ENCODE data around the gene ANKRD17. TPM values are rescaled to one million over a fixed set of nuclear protein-coding genes. Genes with fewer than 3 reads are reported as not detected.

ANKRD17 gene
- total RNA-seq, 1 donor = 49.9 TPM

- no peak for TF ChIP-seq CTCF (IDR thresholded peaks at IDR 0.05; ENCODE audit: extremely low read depth, low read depth, low read length)
- H3K79me2 ChIP-seq (ENCODE audit: insufficient read depth, low read length) = no peaks in the 10 kb centered on the region
- H3K36me3 ChIP-seq (ENCODE audit: insufficient read depth, low read length) = peaks cover 76% of the 10 kb centered on the region
- DNase-seq (ENCODE audit: insufficient read length, low spot score, missing footprints) = no peak
- H3K4me2 ChIP-seq (ENCODE audit: insufficient read depth, low read length) = no peak overlapping the region
- H3K4me3 ChIP-seq (ENCODE audit: insufficient read depth, low read length) = no peak overlapping the region
- no peaks in the 10 kb centered on the region for H3K27me3 ChIP-seq (ENCODE audit: insufficient read depth, low read length)
- H3K9me3 ChIP-seq (ENCODE audit: low read depth, low read length) = no peaks in the 10 kb centered on the region
- no peak overlapping the region for H3K27ac ChIP-seq (ENCODE audit: low read depth, low read length)
- H2AFZ ChIP-seq (ENCODE audit: low read length) = no peak overlapping the region
- no peaks in the 10 kb centered on the region for H3K4me1 ChIP-seq (ENCODE audit: insufficient read depth, low read length)
- peaks cover 2% of the 10 kb centered on the region for H4K20me1 ChIP-seq (ENCODE audit: insufficient read depth, low read length)
Measured at GRCh38 chr4:73098713-73099112, 159.9 kb downstream of the ANKRD17 start.

GRCh38 chr4:73098016-73098415, 160.6 kb downstream of the ANKRD17 start:
- Histone ChIP-seq H3K4me1 (ENCODE audit: insufficient read depth, low read length) (no peaks in the 10 kb centered on the region), H2AFZ (ENCODE audit: low read length) (no peak overlapping the region), H3K27me3 (ENCODE audit: insufficient read depth, low read length) (no peaks in the 10 kb centered on the region), H3K4me3 (ENCODE audit: insufficient read depth, low read length) (no peak overlapping the region), H4K20me1 (ENCODE audit: insufficient read depth, low read length) (peaks cover 2% of the 10 kb centered on the region), H3K36me3 (ENCODE audit: insufficient read depth, low read length) (peaks cover 78% of the 10 kb centered on the region), H3K4me2 (ENCODE audit: insufficient read depth, low read length) (no peak overlapping the region), H3K27ac (ENCODE audit: low read depth, low read length) (no peak overlapping the region), H3K79me2 (ENCODE audit: insufficient read depth, low read length) (no peaks in the 10 kb centered on the region), H3K9me3 (ENCODE audit: low read depth, low read length) (no peaks in the 10 kb centered on the region)
- TF ChIP-seq CTCF (IDR thresholded peaks at IDR 0.05; ENCODE audit: extremely low read depth, low read depth, low read length) = no peak
- no peak for DNase-seq (ENCODE audit: insufficient read length, low spot score, missing footprints)

- H3K27ac ChIP-seq (ENCODE audit: low read depth, low read length) = no peak overlapping the region
- H3K4me1 ChIP-seq (ENCODE audit: insufficient read depth, low read length) = no peaks in the 10 kb centered on the region
- H3K36me3 ChIP-seq (ENCODE audit: insufficient read depth, low read length) = peaks cover 73% of the 10 kb centered on the region
- no peaks in the 10 kb centered on the region for H3K9me3 ChIP-seq (ENCODE audit: low read depth, low read length)
- TF ChIP-seq CTCF (IDR thresholded peaks at IDR 0.05; ENCODE audit: extremely low read depth, low read depth, low read length) = no peak
- H3K4me3 ChIP-seq (ENCODE audit: insufficient read depth, low read length) = no peak overlapping the region
- H2AFZ ChIP-seq (ENCODE audit: low read length) = no peak overlapping the region
- peaks cover 22% of the 10 kb centered on the region for H3K79me2 ChIP-seq (ENCODE audit: insufficient read depth, low read length)
- no peak for DNase-seq (ENCODE audit: insufficient read length, low spot score, missing footprints)
- peaks cover 2% of the 10 kb centered on the region for H4K20me1 ChIP-seq (ENCODE audit: insufficient read depth, low read length)
- no peak overlapping the region for H3K4me2 ChIP-seq (ENCODE audit: insufficient read depth, low read length)
- no peaks in the 10 kb centered on the region for H3K27me3 ChIP-seq (ENCODE audit: insufficient read depth, low read length)
Measured at GRCh38 chr4:73092868-73093267, 165.7 kb downstream of the ANKRD17 start.

- Histone ChIP-seq H3K4me1 (ENCODE audit: insufficient read depth, low read length) (no peaks in the 10 kb centered on the region), H3K4me3 (ENCODE audit: insufficient read depth, low read length) (no peak overlapping the region), H2AFZ (ENCODE audit: low read length) (no peak overlapping the region), H3K27me3 (ENCODE audit: insufficient read depth, low read length) (no peaks in the 10 kb centered on the region), H4K20me1 (ENCODE audit: insufficient read depth, low read length) (peaks cover 2% of the 10 kb centered on the region), H3K27ac (ENCODE audit: low read depth, low read length) (no peak overlapping the region), H3K79me2 (ENCODE audit: insufficient read depth, low read length) (peaks cover 34% of the 10 kb centered on the region), H3K4me2 (ENCODE audit: insufficient read depth, low read length) (no peak overlapping the region), H3K36me3 (ENCODE audit: insufficient read depth, low read length) (peaks cover 54% of the 10 kb centered on the region), H3K9me3 (ENCODE audit: low read depth, low read length) (no peaks in the 10 kb centered on the region)
- TF ChIP-seq CTCF (IDR thresholded peaks at IDR 0.05; ENCODE audit: extremely low read depth, low read depth, low read length) = no peak
- DNase-seq (ENCODE audit: insufficient read length, low spot score, missing footprints) = no peak
Measured at GRCh38 chr4:73090738-73091137, 167.9 kb downstream of the ANKRD17 start.

All from osteoblast (primary cell).